Retinal pigment epithelial cell (primary cell): ENCODE results near the gene IFT80.

Experiments used
- DNase-seq: peaks from one replicate; pipeline ENCODE4 v3.0.0-alpha.2; 2010; ENCODE audit warnings: low read depth
- H3K4me3 ChIP-seq: 2 replicates; pipeline ENCODE4 v1.5.1; 2011; ENCODE audit warnings: mild to moderate bottlenecking, low read length, control low read depth, moderate library complexity
- TF ChIP-seq, protein P1 (sequence below): conservative IDR thresholded peaks from 2 replicates; pipeline ENCODE4 v1.5.1; 2011; ENCODE audit warnings: low read depth, low read length, control low read depth, inconsistent platforms

Gene IFT80

DNA sequence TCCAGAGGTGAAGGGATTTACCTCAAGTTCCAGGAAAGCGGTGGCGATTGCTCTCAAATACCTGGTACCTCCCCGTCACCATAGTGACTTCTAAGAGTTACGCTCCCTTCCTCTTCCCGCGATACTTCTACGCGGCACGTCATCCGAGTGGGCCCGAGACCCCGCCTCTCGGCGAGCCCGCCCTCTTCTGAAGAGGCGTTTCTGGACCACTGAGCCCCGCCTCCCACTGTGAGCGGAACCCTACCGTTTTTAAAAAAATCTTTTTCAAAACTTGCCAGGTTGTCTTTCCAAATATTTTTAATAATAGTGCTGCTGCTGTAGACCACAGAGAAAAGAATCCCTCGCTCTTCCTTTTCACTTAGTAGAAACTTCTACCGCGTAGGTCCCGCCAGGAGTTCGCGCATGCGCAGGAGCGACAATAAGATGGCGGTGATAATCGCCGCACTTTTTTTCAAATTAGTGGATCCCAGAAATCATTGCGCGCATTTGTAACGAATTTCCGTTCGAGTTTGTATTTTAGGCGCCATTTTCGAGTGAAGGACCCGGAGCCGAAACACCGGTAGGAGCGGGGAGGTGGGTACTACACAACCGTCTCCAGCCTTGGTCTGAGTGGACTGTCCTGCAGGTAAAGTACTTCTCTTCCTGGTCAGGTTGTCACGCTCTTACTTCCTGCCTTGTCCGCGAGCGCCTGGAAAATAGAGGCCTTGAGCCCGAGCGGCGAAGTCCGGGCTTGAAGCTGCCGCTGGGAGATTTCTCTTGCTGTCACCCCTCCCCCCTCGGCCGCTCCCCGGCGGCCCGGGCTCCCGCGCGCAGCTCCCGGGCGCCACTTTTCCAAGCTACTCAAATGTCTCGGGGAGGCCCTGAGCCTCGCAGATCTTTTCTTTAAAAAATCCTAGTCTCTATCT lies at the start of gene IFT80, which contains the start of gene SMC4:
Gene IFT80, minus strand, starts transcription at position 101 of the 905 bp plus-strand sequence. CDS start 14,625 bp downstream, outside the sequence.
Gene SMC4, plus strand, starts transcription at position 526 of the 905 bp plus-strand sequence. CDS start 1,177 bp downstream, outside the sequence.
- TF ChIP-seq, protein P1, sequence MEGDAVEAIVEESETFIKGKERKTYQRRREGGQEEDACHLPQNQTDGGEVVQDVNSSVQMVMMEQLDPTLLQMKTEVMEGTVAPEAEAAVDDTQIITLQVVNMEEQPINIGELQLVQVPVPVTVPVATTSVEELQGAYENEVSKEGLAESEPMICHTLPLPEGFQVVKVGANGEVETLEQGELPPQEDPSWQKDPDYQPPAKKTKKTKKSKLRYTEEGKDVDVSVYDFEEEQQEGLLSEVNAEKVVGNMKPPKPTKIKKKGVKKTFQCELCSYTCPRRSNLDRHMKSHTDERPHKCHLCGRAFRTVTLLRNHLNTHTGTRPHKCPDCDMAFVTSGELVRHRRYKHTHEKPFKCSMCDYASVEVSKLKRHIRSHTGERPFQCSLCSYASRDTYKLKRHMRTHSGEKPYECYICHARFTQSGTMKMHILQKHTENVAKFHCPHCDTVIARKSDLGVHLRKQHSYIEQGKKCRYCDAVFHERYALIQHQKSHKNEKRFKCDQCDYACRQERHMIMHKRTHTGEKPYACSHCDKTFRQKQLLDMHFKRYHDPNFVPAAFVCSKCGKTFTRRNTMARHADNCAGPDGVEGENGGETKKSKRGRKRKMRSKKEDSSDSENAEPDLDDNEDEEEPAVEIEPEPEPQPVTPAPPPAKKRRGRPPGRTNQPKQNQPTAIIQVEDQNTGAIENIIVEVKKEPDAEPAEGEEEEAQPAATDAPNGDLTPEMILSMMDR = no peak
- peak within 1 kb of the TSS; percentile 97 for H3K4me3 ChIP-seq
- DNase-seq = peak; percentile 89

DNA sequence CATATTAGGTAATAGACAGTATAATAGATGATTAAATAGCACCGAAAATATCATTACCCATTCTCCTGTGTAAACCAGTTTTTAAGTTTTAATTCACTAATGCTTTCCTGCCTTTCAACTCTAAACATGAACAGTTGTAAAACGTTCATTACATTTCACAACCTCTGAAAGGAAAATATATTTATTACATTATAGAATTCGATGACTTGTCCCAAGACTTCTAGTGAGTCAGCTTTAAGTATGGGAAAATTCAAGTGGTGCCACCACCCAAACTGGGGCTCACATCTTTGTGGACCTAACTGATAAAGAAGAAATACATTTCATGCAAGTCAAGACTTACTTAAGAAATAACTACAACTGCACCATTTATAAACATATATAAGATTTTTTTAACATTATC lies 48.5 kb upstream of the IFT80 start:
- H3K4me3 ChIP-seq = peak overlapping the region; percentile 87
- TF ChIP-seq, protein P1 = no peak
- no peak for DNase-seq

DNA sequence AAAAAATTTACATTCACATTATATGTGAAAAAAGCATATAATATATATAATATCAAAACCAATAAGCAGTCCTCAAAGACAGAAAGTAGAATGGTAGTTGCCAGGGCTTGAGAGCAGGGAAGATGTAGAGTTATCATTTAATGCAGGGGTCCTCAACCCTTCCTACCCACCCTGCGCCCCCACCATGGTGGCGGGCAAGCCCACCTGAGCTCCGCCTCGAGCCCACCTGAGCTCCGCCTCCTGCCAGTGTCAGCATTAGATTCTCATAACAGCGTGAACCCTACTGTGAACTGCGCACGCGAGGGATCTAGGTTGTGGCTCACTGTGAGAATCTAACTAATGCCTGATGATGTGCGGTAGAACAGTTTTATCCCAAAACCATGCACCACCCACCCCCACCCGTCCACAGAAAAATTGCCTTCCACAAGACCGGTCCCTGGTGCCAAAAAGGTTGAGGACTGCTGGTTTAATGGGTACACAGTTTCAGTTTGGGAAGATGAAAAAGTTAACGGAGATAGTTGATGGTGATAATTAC lies 47.6 kb upstream of the IFT80 start:
- no peak for DNase-seq
- H3K4me3 ChIP-seq = peak overlapping the region; percentile 5
- TF ChIP-seq, protein P1 = no peak

DNA sequence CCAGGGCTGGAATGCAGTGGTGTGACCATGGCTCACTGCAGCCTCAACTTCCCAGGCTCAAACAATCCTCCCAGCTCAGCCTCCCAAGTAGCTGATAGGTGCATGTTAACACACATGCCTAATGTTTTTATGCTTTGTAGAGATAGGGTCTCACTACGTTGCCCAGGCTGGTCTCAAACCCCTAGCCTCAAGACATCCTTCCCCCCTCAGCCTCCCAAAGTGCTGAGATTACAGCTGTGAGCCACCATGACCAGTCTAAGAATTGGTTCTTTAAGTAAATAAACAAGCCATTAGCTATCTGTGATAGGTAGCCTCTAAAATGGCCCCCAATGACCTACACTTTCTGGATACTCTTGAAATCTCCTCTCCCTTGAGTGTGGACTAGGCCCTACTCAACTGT lies 46.8 kb upstream of the IFT80 start:
- TF ChIP-seq, protein P1 = no peak
- no peak for DNase-seq
- no peak overlapping the region for H3K4me3 ChIP-seq

DNA sequence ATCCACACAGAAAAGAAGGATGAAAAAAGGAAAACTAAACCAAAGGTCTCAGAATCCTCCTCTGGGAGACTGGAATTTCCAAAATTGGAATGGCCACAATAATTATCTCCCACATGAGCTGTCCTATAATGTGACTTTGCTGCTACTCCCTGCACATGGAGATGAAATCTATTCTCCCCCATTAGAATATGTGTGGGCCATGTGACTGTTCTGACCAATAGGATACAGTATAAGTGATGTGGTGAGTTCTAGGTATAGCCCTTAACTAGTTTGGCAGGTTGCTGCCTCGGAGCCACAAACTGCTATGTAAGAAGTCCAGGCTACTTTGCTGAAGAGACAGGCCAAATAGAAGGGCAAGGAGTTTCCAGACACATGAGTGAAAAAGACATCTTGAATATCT lies 45.4 kb upstream of the IFT80 start:
- DNase-seq = no peak
- no peak overlapping the region for H3K4me3 ChIP-seq
- TF ChIP-seq, protein P1 = no peak

DNA sequence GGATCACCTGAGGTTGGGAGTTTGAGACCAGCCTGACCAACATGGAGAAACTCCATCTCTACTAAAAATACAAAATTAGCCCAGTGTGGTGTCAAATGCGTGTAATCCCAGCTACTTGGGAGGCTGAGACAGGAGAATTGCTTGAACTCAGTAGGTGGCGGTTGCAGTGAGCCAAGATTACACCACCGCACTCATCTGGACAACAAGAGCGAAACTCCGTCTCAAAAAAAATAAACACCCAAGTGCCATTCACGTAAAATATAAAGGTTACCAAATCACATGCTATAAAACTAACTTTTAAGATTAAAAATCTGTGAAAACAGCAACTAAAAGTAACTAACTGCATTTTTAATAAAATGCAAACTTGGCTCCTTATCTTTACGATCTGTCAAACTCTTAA lies 41.7 kb upstream of the IFT80 start:
- DNase-seq = no peak
- H3K4me3 ChIP-seq = no peak overlapping the region
- TF ChIP-seq, protein P1 = no peak
